HCT116 (cell line): Measurements from ENCODE around the gene DIP2C. TPM values are rescaled to one million over a fixed set of nuclear protein-coding genes. Genes with fewer than 3 reads are reported as not detected.

ENCODE experiments used
- ATAC-seq: fragments of 200-7000 bp; cut with Tn5 transposase; 2 replicates; pipeline ENCODE4 v1.9.1; 2020; ENCODE audit warnings: mild to moderate bottlenecking, moderate library complexity
- BruUV-seq: library from RNA; stranded (reverse); fragments of 400-500 nt; replicated peaks from 2 replicates; lab custom pipeline; 2021; lab: Mats Ljungman, UMichigan
- CTCF ChIA-PET: fragments of 300-600 bp; sonication (Branson Sonifier 250); formaldehyde crosslinking; loops from one replicate; lab custom pipeline; 2021; ENCODE audit warnings: antibody characterized with exemption; lab: Charles Lee
- POLR2A ChIA-PET: fragments of 300-600, 350-600 bp; sonication (Branson Sonifier 250); formaldehyde crosslinking; loops from one replicate; lab custom pipeline; 2021; ENCODE audit warnings: antibody characterized with exemption; lab: Charles Lee
- RAD21 ChIA-PET, 2 experiments: fragments of 300-600 bp; sonication (Branson Sonifier 250); formaldehyde crosslinking; loops; one replicate each; lab custom pipeline; 2023; ENCODE audit warnings: low total read pairs in 2 of 2; ENCODE audit not compliant: uncharacterized antibody in 2 of 2, unreplicated experiment in 2 of 2, low non-redundant PET in 1 of 2; lab: Charles Lee
- DNase-seq: peaks from one replicate; pipeline ENCODE4 v3.0.0-alpha.2; 2010; ENCODE audit warnings: low read depth, low spot score
- H2AFZ ChIP-seq: fragments of 200-600 bp; shearing (Covaris generic), sonication (generic); 2 replicates; pipeline ENCODE4 v1.6.1; 2017; ENCODE audit warnings: low read depth, mixed run types, mixed read lengths, antibody characterized with exemption, low read length; ENCODE audit not compliant: poor library complexity, severe bottlenecking
- H3K27ac ChIP-seq: 2 replicates; pipeline ENCODE4 v1.5.1; 2012; ENCODE audit warnings: low read depth, low read length
- H3K27me3 ChIP-seq: fragments of 200-600 bp; sonication (generic); 2 replicates; pipeline ENCODE4 v1.6.1; 2016; ENCODE audit warnings: mixed run types, low read length, mixed read lengths; ENCODE audit not compliant: insufficient read depth
- H3K36me3 ChIP-seq, 2 experiments: fragments of 200-500 bp in 1 of 2; fragments of 200-600 bp in 1 of 2; sonication (Bioruptor generic) in 1 of 2; sonication (generic) in 1 of 2; 2 replicates each; pipeline versions ENCODE4 v1.5.1 to v1.6.1; 2014 to 2016; ENCODE audit warnings: low read length in 2 of 2, inconsistent platforms in 1 of 2, mixed read lengths in 1 of 2, mixed run types in 1 of 2; ENCODE audit not compliant: insufficient read depth in 2 of 2, control insufficient read depth in 1 of 2
- H3K4me1 ChIP-seq, 2 experiments: fragments of 200-600 bp in 1 of 2; sonication (generic) in 1 of 2; 2 replicates each; pipeline versions ENCODE4 v1.5.1 to v1.6.1; 2012 to 2017; ENCODE audit warnings: low read length in 2 of 2, inconsistent platforms in 1 of 2, mild to moderate bottlenecking in 1 of 2, mixed read lengths in 1 of 2, mixed run types in 1 of 2, moderate library complexity in 1 of 2; ENCODE audit not compliant: insufficient read depth in 2 of 2, control insufficient read depth in 1 of 2
- H3K4me2 ChIP-seq: fragments of 200-600 bp; sonication (generic); 2 replicates; pipeline ENCODE4 v1.6.1; 2017; ENCODE audit warnings: mixed run types, low read length, mixed read lengths
- H3K4me3 ChIP-seq, 2 experiments: fragments of 200-600 bp in 1 of 2; sonication (generic) in 1 of 2; replicated peaks in 1 of 2; 2 replicates each; pipeline ENCODE4 v1.5.1; 2011 to 2016; ENCODE audit warnings: low read length in 2 of 2, control low read depth in 1 of 2, low read depth in 1 of 2, mild to moderate bottlenecking in 1 of 2, mixed read lengths in 1 of 2, mixed run types in 1 of 2
- H3K79me2 ChIP-seq: fragments of 200-600 bp; sonication (generic); 2 replicates; pipeline ENCODE4 v1.6.1; 2017; ENCODE audit warnings: mild to moderate bottlenecking, mixed run types, low read length, moderate library complexity, mixed read lengths; ENCODE audit not compliant: insufficient read depth
- H3K9ac ChIP-seq: fragments of 200-600 bp; sonication (generic); 2 replicates; pipeline ENCODE4 v1.6.1; 2016; ENCODE audit warnings: low read length, mixed read lengths
- H3K9me2 ChIP-seq: fragments of 200-600 bp; sonication (generic), shearing (Covaris generic); 2 replicates; pipeline ENCODE4 v1.6.1; 2017; ENCODE audit warnings: mixed run types, mild to moderate bottlenecking, moderate library complexity; ENCODE audit not compliant: insufficient read depth
- H3K9me3 ChIP-seq, 2 experiments: fragments of 200-500 bp in 1 of 2; fragments of 200-600 bp in 1 of 2; sonication (Bioruptor generic) in 1 of 2; sonication (generic) in 1 of 2; 2 replicates each; pipeline ENCODE4 v1.6.1; 2014 to 2017; ENCODE audit warnings: low read length in 2 of 2, mixed read lengths in 2 of 2, inconsistent platforms in 1 of 2, low read depth in 1 of 2, mild to moderate bottlenecking in 1 of 2, mixed run types in 1 of 2, moderate library complexity in 1 of 2; ENCODE audit not compliant: control insufficient read depth in 1 of 2, insufficient read depth in 1 of 2
- H4K20me1 ChIP-seq: fragments of 200-600 bp; sonication (generic), shearing (Covaris generic); 2 replicates; pipeline ENCODE4 v1.6.1; 2017; ENCODE audit warnings: mixed run types, mild to moderate bottlenecking, moderate library complexity; ENCODE audit not compliant: insufficient read depth
- CBX3 ChIP-seq: IDR thresholded peaks from 2 replicates; pipeline ENCODE4 v1.6.1; 2012; ENCODE audit warnings: low read depth
- CEBPB ChIP-seq: IDR thresholded peaks from 2 replicates; pipeline ENCODE4 v1.6.1; 2012; ENCODE audit warnings: low read depth
- CTCF ChIP-seq, 3 experiments: fragments of 200-600 bp in 1 of 3; sonication (generic) in 1 of 3; IDR thresholded peaks in 2 of 3; conservative IDR thresholded peaks in 1 of 3; 2 replicates each; pipeline ENCODE4 v1.5.1; 2012 to 2017; ENCODE audit warnings: low read depth in 2 of 3, low read length in 2 of 3, antibody characterized with exemption in 1 of 3, borderline replicate concordance in 1 of 3, control low read depth in 1 of 3, mild to moderate bottlenecking in 1 of 3, mixed read lengths in 1 of 3, mixed run types in 1 of 3, moderate library complexity in 1 of 3; ENCODE audit not compliant: insufficient read depth in 1 of 3
- EGR1 ChIP-seq: IDR thresholded peaks from 2 replicates; pipeline ENCODE4 v1.6.1; 2012; ENCODE audit warnings: low read depth
- ELF1 ChIP-seq: IDR thresholded peaks from 2 replicates; pipeline ENCODE4 v1.6.1; 2012; ENCODE audit warnings: low read depth, borderline replicate concordance
- EZH2 ChIP-seq: fragments of 200-600 bp; sonication (generic); IDR thresholded peaks from 2 replicates; pipeline ENCODE4 v1.6.1; 2017; ENCODE audit warnings: antibody characterized with exemption, mixed run types
- JUND ChIP-seq: IDR thresholded peaks from 2 replicates; pipeline ENCODE4 v1.6.1; 2012
- POLR2A ChIP-seq: IDR thresholded peaks from 2 replicates; pipeline ENCODE4 v1.7.0; 2011; ENCODE audit warnings: borderline replicate concordance; ENCODE audit not compliant: insufficient read depth, insufficient read length; ENCODE audit errors: extremely low read depth
- REST ChIP-seq: IDR thresholded peaks from 2 replicates; pipeline ENCODE4 v1.6.1; 2012; ENCODE audit warnings: low read depth
- SP1 ChIP-seq: IDR thresholded peaks from 2 replicates; pipeline ENCODE4 v1.6.1; 2012; ENCODE audit warnings: low read depth
- SRF ChIP-seq: IDR thresholded peaks from 2 replicates; pipeline ENCODE4 v1.6.1; 2012; ENCODE audit warnings: low read depth
- TCF7L2 ChIP-seq: IDR thresholded peaks from 2 replicates; pipeline ENCODE4 v1.7.0; 2011; ENCODE audit warnings: borderline replicate concordance, inconsistent platforms; ENCODE audit not compliant: insufficient read depth, insufficient read length; ENCODE audit errors: extremely low read depth
- ZFX ChIP-seq: fragments of 450-650 bp; IDR thresholded peaks from 2 replicates; pipeline ENCODE4 v1.6.1; 2017
- ZNF274 ChIP-seq: fragments of 200-500 bp; sonication (Bioruptor generic); IDR thresholded peaks from 2 replicates; pipeline ENCODE4 v1.6.1; 2014; ENCODE audit warnings: mild to moderate bottlenecking, low read depth, low read length, inconsistent platforms
- intact Hi-C: fragments of 100-400 bp; cut with micrococcal nuclease; formaldehyde crosslinking; loops from 2 replicates; pipeline ENCODE4 v1.10.0; 2022
- total RNA-seq: library from RNA; stranded (reverse); gene quantifications from one replicate; pipeline ENCODE4 v1.2.1, GENCODE V29; 2021; ENCODE audit not compliant: unreplicated experiment

The DIP2C gene
- total RNA-seq, 1 experiment from 2014 or later: 15.4 TPM

GRCh38 chr10:499991-500390, 189.5 kb downstream of the DIP2C start:
- no peaks in the 10 kb centered on the region for H4K20me1 ChIP-seq
- TF ChIP-seq CTCF (IDR thresholded peaks at IDR 0.05 in 2 of 3, conservative IDR thresholded peaks at IDR 0.05 in 1 of 3; ENCODE audit: borderline replicate concordance in 1 of 3, insufficient read depth in 1 of 3, low read depth in 2 of 3, low read length in 2 of 3): no peak
- TF ChIP-seq CEBPB: no peak
- TF ChIP-seq EZH2: no peak
- TF ChIP-seq EGR1: no peak
- TF ChIP-seq JUND: no peak
- TF ChIP-seq POLR2A: no peak
- TF ChIP-seq REST: no peak
- no peak for TF ChIP-seq CBX3
- TF ChIP-seq ZFX: no peak
- no peak for TF ChIP-seq SRF
- no peak for TF ChIP-seq SP1
- TF ChIP-seq ELF1: no peak
- no peak for TF ChIP-seq TCF7L2
- no peak for TF ChIP-seq ZNF274
- H2AFZ ChIP-seq: no peak overlapping the region
- H3K4me1 ChIP-seq: no peaks in the 10 kb centered on the region
- no peaks in the 10 kb centered on the region for H3K36me3 ChIP-seq
- no peaks in the 10 kb centered on the region for H3K79me2 ChIP-seq
- intact Hi-C loops: no loop called here
- H3K4me3 ChIP-seq: no peak overlapping the region
- no TSS peak for BruUV-seq
- H3K27me3 ChIP-seq: no peaks in the 10 kb centered on the region
- ATAC-seq (no peak), DNase-seq (no peak)
- H3K9ac ChIP-seq: no peak overlapping the region
- RAD21 ChIA-PET: no interaction called here
- POLR2A ChIA-PET: no interaction called here
- H3K9me2 ChIP-seq: no peaks in the 10 kb centered on the region
- H3K9me3 ChIP-seq: no peaks in the 10 kb centered on the region
- H3K27ac ChIP-seq: no peak overlapping the region
- CTCF ChIA-PET: interaction anchor here (1.9 kb wide), 1 partner anchor 11 kb away, joined by 6 read pairs; no protein-coding TSS in a partner anchor
- no peak overlapping the region for H3K4me2 ChIP-seq
